ENCODE measurements around the gene BAIAP2. TPM values are rescaled to one million over a fixed set of nuclear protein-coding genes. Genes with fewer than 3 reads are reported as not detected.

The BAIAP2 gene
- polyA plus RNA-seq, 1 donor from 2014 or later = 17.5 TPM

DNA sequence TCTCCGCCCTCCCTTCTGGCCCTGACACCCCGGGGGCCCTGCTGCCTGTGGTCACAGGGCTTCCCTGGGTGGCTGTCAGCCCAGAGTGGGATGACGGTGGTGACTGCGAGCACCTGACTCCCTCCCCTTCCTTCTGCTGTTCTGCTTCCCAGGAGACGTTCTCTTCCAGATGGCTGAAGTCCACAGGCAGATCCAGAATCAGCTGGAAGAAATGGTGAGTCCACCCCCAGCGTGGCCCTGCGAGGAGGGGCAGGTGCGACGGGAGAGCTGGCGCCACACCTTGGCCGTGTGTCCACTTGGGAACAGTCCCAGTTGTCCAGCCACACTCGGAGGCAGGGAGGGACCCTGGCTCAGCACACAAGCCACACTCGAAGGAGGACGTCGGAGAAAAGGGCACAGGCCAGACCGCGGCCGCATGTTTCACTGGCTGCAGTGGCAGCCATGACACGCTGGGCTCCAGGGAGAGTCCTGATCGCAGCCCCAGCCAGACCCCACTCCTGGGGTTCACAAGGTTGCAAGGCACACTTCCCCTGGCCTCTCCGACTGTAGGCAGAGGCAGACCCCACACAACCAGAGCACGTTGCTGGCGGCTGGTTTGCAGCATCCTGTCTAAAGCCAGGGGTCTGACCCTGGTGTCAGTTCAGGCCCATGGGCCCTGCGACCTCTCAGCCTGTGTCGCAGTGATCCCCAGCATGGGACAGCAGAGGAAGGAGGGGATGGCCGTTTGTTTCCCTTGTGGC, 49.9 kb downstream of the BAIAP2 start:
- no peaks in the 10 kb centered on the region for H3K9me3 ChIP-seq (ENCODE audit: low read length)
- H3K4me2 ChIP-seq (ENCODE audit: low read length) = no peak overlapping the region
- H3K4me3 ChIP-seq (ENCODE audit: low read length) = no peak overlapping the region
- no peaks in the 10 kb centered on the region for H3F3A ChIP-seq (ENCODE audit: insufficient read depth, low read length, poor library complexity, severe bottlenecking)
- no peak overlapping the region for H3K9ac ChIP-seq (ENCODE audit: low read length)
- no peak for TF ChIP-seq SMC3 (conservative IDR thresholded peaks at IDR 0.05; ENCODE audit: poor library complexity)
- TF ChIP-seq TAF1 (IDR thresholded peaks at IDR 0.05; ENCODE audit: low read depth) = no peak
- TF ChIP-seq RAD21 (conservative IDR thresholded peaks at IDR 0.05) = no peak
- TF ChIP-seq EZH2 (IDR thresholded peaks at IDR 0.05; ENCODE audit: borderline replicate concordance, insufficient read depth, low read length, poor library complexity, severe bottlenecking) = no peak
- TF ChIP-seq MXI1 (conservative IDR thresholded peaks at IDR 0.05; ENCODE audit: poor library complexity, severe bottlenecking) = no peak
- no peaks in the 10 kb centered on the region for H3K36me3 ChIP-seq (ENCODE audit: insufficient read depth, low read length)
- H3K9me2 ChIP-seq (ENCODE audit: insufficient read depth, low read length) = no peaks in the 10 kb centered on the region
- no peak overlapping the region for H2AFZ ChIP-seq (ENCODE audit: low read depth, low read length)
- no peaks in the 10 kb centered on the region for H3K27me3 ChIP-seq (ENCODE audit: insufficient read depth, low read depth, low read length)
- no peaks in the 10 kb centered on the region for H3K79me2 ChIP-seq (replicated peaks; ENCODE audit: insufficient read depth, low read length)
- no peaks in the 10 kb centered on the region for H4K20me1 ChIP-seq (ENCODE audit: insufficient read depth)
- H3K27ac ChIP-seq (ENCODE audit: low read length) = no peak overlapping the region

DNA sequence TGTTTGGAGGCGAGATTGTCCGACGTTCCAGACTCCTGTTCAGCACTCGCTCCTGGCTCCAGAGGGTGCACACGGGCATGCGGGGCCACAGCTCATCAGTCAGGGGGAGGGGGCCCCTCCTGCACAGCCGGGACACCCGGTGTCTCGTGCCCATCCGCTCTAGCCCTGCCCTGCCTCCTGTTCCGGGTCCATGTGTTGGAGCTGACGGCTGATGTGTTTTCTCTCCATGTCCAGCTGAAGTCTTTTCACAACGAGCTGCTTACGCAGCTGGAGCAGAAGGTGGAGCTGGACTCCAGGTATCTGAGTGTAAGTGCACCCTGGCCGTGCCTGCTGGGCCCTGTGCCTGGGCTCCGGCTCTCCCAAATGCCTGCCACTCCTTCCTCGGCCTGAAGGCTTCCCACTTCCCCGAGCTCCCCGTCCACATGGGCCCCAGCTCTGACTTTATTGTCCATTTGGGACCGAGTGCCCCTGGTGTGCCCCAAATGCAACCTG, 50.5 kb downstream of the BAIAP2 start:
- Histone ChIP-seq H3K9me2 (ENCODE audit: insufficient read depth, low read length) (no peaks in the 10 kb centered on the region), H3K9ac (ENCODE audit: low read length) (no peak overlapping the region), H3K27me3 (ENCODE audit: insufficient read depth, low read depth, low read length) (no peaks in the 10 kb centered on the region), H3K27ac (ENCODE audit: low read length) (no peak overlapping the region), H2AFZ (ENCODE audit: low read depth, low read length) (no peak overlapping the region), H3K9me3 (ENCODE audit: low read length) (no peaks in the 10 kb centered on the region), H3K36me3 (ENCODE audit: insufficient read depth, low read length) (no peaks in the 10 kb centered on the region), H3K4me2 (ENCODE audit: low read length) (no peak overlapping the region), H3K4me3 (ENCODE audit: low read length) (no peak overlapping the region), H4K20me1 (ENCODE audit: insufficient read depth) (no peaks in the 10 kb centered on the region), H3K79me2 (replicated peaks; ENCODE audit: insufficient read depth, low read length) (no peaks in the 10 kb centered on the region), H3F3A (ENCODE audit: insufficient read depth, low read length, poor library complexity, severe bottlenecking) (no peaks in the 10 kb centered on the region)
- TF ChIP-seq EP300 (conservative IDR thresholded peaks at IDR 0.05; ENCODE audit: poor library complexity, severe bottlenecking) (no peak), MXI1 (conservative IDR thresholded peaks at IDR 0.05; ENCODE audit: poor library complexity, severe bottlenecking) (no peak), RAD21 (conservative IDR thresholded peaks at IDR 0.05) (no peak), TAF1 (IDR thresholded peaks at IDR 0.05; ENCODE audit: low read depth) (no peak), SMC3 (conservative IDR thresholded peaks at IDR 0.05; ENCODE audit: poor library complexity) (no peak), REST (IDR thresholded peaks at IDR 0.05; ENCODE audit: borderline replicate concordance) (no peak), EZH2 (IDR thresholded peaks at IDR 0.05; ENCODE audit: borderline replicate concordance, insufficient read depth, low read length, poor library complexity, severe bottlenecking) (no peak), POLR2AphosphoS5 (IDR thresholded peaks at IDR 0.05) (no peak)
- TF ChIP-seq, protein P1, sequence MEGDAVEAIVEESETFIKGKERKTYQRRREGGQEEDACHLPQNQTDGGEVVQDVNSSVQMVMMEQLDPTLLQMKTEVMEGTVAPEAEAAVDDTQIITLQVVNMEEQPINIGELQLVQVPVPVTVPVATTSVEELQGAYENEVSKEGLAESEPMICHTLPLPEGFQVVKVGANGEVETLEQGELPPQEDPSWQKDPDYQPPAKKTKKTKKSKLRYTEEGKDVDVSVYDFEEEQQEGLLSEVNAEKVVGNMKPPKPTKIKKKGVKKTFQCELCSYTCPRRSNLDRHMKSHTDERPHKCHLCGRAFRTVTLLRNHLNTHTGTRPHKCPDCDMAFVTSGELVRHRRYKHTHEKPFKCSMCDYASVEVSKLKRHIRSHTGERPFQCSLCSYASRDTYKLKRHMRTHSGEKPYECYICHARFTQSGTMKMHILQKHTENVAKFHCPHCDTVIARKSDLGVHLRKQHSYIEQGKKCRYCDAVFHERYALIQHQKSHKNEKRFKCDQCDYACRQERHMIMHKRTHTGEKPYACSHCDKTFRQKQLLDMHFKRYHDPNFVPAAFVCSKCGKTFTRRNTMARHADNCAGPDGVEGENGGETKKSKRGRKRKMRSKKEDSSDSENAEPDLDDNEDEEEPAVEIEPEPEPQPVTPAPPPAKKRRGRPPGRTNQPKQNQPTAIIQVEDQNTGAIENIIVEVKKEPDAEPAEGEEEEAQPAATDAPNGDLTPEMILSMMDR (IDR thresholded peaks at IDR 0.05; ENCODE audit: poor library complexity, severe bottlenecking) = no peak
